ENCODE results near the gene HOXD13. TPM values are rescaled to one million over a fixed set of nuclear protein-coding genes. Genes with fewer than 3 reads are reported as not detected.

HOXD13 gene
- polyA plus RNA-seq, 2 of the 4 experiments (the other 2 are of a cell fraction): 0.13 to 0.35 TPM

DNA sequence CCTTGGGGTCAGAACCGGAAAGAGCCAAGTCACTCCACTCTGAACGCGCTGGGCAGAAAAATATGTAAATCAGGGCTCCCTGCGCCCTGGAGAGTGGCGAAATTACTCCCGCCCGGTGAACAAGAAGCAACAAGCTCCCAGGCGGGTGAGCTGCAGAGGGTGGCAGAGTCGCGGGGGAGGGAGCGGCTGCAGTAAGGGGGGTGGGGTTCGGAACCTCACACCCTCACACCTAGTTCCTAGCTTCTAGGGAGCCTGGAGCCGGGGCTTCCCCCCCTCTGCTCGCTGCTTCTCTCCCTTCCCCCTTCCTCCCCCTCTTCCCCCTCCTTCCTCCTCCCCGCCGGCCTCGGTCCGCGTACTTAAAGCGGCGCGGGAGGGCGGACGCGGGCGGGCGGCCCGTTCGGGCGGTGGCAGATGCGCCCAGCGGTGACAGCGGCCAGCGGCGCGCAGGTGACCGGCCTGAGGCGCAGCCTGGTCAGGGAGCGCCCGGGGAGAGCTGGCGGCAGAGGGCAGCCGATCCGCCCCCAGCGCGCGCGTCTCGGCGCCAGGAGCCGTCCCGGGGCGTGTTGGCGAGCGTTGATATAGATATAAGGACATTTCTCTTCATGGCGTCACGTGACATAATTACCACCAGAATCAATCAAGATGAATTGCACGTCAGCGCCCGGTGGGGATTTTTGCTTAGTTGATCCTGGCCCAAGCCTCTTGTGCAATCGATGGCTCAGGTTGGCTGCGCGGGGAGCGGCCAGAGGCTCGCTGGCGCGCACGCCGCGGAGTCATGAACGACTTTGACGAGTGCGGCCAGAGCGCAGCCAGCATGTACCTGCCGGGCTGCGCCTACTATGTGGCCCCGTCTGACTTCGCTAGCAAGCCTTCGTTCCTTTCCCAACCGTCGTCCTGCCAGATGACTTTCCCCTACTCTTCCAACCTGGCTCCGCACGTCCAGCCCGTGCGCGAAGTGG is 14.3 kb downstream of the HOXD13 start, which contains the start of gene HOXD11 (continued):
- TF ChIP-seq JUN (IDR thresholded peaks at IDR 0.05) (peak in 1 of 2 experiments; percentile 17; a peak in 1 of 5 replicates), CEBPB (IDR thresholded peaks at IDR 0.05) (peak; percentile 87 to 94), CBX8 (IDR thresholded peaks at IDR 0.05) (no peak), RNF2 (IDR thresholded peaks at IDR 0.05; ENCODE audit: borderline replicate concordance, low read depth) (peak; percentile 89; the same call in 1 of the 2 replicates), KDM1A (IDR thresholded peaks at IDR 0.05; ENCODE audit: low read depth) (no peak)
- TF ChIP-seq, protein P1, sequence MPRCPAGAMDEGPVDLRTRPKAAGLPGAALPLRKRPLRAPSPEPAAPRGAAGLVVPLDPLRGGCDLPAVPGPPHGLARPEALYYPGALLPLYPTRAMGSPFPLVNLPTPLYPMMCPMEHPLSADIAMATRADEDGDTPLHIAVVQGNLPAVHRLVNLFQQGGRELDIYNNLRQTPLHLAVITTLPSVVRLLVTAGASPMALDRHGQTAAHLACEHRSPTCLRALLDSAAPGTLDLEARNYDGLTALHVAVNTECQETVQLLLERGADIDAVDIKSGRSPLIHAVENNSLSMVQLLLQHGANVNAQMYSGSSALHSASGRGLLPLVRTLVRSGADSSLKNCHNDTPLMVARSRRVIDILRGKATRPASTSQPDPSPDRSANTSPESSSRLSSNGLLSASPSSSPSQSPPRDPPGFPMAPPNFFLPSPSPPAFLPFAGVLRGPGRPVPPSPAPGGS (IDR thresholded peaks at IDR 0.05): no peak
- TF ChIP-seq, protein P2, sequence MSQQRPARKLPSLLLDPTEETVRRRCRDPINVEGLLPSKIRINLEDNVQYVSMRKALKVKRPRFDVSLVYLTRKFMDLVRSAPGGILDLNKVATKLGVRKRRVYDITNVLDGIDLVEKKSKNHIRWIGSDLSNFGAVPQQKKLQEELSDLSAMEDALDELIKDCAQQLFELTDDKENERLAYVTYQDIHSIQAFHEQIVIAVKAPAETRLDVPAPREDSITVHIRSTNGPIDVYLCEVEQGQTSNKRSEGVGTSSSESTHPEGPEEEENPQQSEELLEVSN (IDR thresholded peaks at IDR 0.05; ENCODE audit: borderline replicate concordance, low read depth): no peak; the same call in 1 of the 2 replicates

DNA sequence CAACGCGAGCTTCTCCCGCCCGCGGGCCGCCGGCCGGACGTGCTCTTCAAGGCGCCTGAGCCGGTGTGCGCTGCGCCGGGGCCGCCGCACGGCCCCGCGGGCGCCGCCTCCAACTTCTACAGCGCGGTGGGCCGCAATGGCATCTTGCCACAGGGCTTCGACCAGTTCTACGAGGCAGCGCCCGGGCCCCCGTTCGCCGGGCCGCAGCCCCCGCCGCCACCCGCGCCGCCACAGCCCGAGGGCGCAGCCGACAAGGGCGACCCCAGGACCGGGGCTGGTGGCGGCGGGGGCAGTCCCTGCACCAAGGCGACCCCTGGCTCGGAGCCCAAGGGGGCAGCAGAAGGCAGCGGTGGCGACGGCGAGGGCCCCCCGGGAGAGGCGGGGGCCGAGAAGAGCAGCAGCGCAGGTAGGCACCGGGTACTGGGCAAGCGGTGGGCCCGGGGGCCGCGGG is 15.2 kb downstream of the HOXD13 start:
- 0 out of 6 replicates have a peak, but pooled peaks of 1 of the 2 experiments have one; percentile 14 for ATAC-seq
- TF ChIP-seq TFCP2L1 (CRISPR knock-in tag; IDR thresholded peaks at IDR 0.05): no peak
- no peak for TF ChIP-seq HDAC2 (IDR thresholded peaks at IDR 0.05)
- TF ChIP-seq, protein P3, sequence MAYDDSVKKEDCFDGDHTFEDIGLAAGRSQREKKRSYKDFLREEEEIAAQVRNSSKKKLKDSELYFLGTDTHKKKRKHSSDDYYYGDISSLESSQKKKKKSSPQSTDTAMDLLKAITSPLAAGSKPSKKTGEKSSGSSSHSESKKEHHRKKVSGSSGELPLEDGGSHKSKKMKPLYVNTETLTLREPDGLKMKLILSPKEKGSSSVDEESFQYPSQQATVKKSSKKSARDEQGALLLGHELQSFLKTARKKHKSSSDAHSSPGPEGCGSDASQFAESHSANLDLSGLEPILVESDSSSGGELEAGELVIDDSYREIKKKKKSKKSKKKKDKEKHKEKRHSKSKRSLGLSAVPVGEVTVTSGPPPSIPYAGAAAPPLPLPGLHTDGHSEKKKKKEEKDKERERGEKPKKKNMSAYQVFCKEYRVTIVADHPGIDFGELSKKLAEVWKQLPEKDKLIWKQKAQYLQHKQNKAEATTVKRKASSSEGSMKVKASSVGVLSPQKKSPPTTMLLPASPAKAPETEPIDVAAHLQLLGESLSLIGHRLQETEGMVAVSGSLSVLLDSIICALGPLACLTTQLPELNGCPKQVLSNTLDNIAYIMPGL (CRISPR knock-in tag; IDR thresholded peaks at IDR 0.05; ENCODE audit: borderline replicate concordance): no peak
- no peak for TF ChIP-seq RARB (CRISPR knock-in tag; IDR thresholded peaks at IDR 0.05)
- TF ChIP-seq ESRRA (IDR thresholded peaks at IDR 0.05; ENCODE audit: borderline replicate concordance, low read length): no peak
- TF ChIP-seq, protein P4, sequence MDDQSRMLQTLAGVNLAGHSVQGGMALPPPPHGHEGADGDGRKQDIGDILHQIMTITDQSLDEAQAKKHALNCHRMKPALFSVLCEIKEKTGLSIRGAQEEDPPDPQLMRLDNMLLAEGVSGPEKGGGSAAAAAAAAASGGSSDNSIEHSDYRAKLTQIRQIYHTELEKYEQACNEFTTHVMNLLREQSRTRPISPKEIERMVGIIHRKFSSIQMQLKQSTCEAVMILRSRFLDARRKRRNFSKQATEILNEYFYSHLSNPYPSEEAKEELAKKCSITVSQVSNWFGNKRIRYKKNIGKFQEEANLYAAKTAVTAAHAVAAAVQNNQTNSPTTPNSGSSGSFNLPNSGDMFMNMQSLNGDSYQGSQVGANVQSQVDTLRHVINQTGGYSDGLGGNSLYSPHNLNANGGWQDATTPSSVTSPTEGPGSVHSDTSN (IDR thresholded peaks at IDR 0.05): no peak
- TF ChIP-seq HOXB5 (CRISPR knock-in tag; IDR thresholded peaks at IDR 0.05): no peak
- FAIRE-seq: no peak
- Histone ChIP-seq H3K27ac (peak overlapping the region in 1 of 2 experiments; percentile 90; a peak in 3 of 6 replicates), H3K9me3 (no peaks in the 10 kb centered on the region), H3K4me1 (peaks cover 30% of the 10 kb centered on the region), H3K4me2 (peak overlapping the region; percentile 97), H3K4me3 (peak overlapping the region; percentile 66)
- ChIA-PET POLR2A (no interaction called here), CTCF (interaction anchor here (1.3 to 2.0 kb wide), 3 partner anchors 11 to 28 kb away, joined by 3 to 11 read pairs (median 5); no protein-coding TSS in a partner anchor)
- WGBS (ENCODE audit: missing lambda C conversion rate): no CpG with 5 or more reads among the region's 59 CpGs
- DNase-seq (ENCODE audit: low read depth in 1 of 2, low spot score in 1 of 2): no peak

DNA sequence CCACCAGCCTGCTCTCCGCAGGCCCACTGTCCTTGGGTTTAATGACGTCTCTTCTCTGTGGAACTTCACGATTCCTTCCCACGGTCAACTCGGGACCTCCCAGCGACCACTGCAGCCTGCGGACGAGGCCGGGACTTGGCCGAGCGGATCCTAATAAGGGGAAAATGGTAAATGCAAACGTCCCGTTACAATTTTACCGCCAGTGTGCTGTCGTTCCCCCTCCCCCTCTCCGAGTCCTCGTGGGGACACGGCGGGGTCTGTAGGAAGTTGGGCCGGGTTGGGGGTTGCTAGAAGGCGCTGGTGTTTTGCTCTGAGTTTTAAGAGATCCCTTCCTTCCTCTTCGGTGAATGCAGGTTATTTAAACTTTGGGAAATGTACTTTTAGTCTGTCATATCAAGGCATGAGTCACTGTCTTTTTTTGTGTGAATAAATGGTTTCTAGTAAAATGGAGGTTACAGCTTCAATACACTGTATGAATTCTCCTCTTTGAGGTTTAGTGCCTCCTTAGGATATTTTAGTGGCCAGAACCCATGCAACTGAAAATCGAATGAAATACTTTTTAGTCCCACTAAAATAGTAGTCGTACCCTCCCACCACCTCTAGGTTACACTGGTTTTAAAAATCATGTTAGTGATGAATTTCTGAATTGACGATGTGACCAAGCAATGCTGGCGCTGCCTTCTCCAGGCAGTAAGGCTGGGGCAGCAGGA is 16.8 kb downstream of the HOXD13 start:
- 91% methylated on average over 26 of the region's 26 CpGs for WGBS (ENCODE audit: missing lambda C conversion rate)
- H3K27ac ChIP-seq: no peak overlapping the region
- ChIA-PET POLR2A (no interaction called here), CTCF (interaction anchor here (0.8 to 3.4 kb wide), 7 partner anchors 12 to 547 kb away, joined by 3 to 18 read pairs (median 5); partner anchors contain the start of gene HOXD9)
- ATAC-seq: no peak
- H3K4me3 ChIP-seq: no peak overlapping the region
- peaks cover 21% of the 10 kb centered on the region for H3K4me1 ChIP-seq
- no peak for DNase-seq (ENCODE audit: low read depth in 1 of 2, low spot score in 1 of 2)
- no peak overlapping the region for H3K4me2 ChIP-seq
- no peak for FAIRE-seq
- no peaks in the 10 kb centered on the region for H3K9me3 ChIP-seq
- no peak for TF ChIP-seq CEBPB (IDR thresholded peaks at IDR 0.05)
- TF ChIP-seq, protein P5, sequence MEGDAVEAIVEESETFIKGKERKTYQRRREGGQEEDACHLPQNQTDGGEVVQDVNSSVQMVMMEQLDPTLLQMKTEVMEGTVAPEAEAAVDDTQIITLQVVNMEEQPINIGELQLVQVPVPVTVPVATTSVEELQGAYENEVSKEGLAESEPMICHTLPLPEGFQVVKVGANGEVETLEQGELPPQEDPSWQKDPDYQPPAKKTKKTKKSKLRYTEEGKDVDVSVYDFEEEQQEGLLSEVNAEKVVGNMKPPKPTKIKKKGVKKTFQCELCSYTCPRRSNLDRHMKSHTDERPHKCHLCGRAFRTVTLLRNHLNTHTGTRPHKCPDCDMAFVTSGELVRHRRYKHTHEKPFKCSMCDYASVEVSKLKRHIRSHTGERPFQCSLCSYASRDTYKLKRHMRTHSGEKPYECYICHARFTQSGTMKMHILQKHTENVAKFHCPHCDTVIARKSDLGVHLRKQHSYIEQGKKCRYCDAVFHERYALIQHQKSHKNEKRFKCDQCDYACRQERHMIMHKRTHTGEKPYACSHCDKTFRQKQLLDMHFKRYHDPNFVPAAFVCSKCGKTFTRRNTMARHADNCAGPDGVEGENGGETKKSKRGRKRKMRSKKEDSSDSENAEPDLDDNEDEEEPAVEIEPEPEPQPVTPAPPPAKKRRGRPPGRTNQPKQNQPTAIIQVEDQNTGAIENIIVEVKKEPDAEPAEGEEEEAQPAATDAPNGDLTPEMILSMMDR (IDR thresholded peaks at IDR 0.05): no peak
- TF ChIP-seq, protein P3 (CRISPR knock-in tag; IDR thresholded peaks at IDR 0.05; ENCODE audit: borderline replicate concordance): no peak
- TF ChIP-seq SREBF2 (IDR thresholded peaks at IDR 0.05): no peak
- no peak for TF ChIP-seq POLR2AphosphoS2 (conservative IDR thresholded peaks at IDR 0.05; ENCODE audit: low read length)
- TF ChIP-seq MAZ (IDR thresholded peaks at IDR 0.05; ENCODE audit: borderline replicate concordance, low read depth, low read length): no peak
- no peak for TF ChIP-seq FOSB (CRISPR knock-in tag; IDR thresholded peaks at IDR 0.05)
- TF ChIP-seq SMC3 (IDR thresholded peaks at IDR 0.05): no peak
- TF ChIP-seq ZSCAN20 (CRISPR knock-in tag; IDR thresholded peaks at IDR 0.05): no peak
- no peak for TF ChIP-seq CBX8 (IDR thresholded peaks at IDR 0.05)
- TF ChIP-seq BHLHE40 (IDR thresholded peaks at IDR 0.05; ENCODE audit: low read depth, low read length): no peak
- no peak for TF ChIP-seq TP53 (CRISPR knock-in tag; IDR thresholded peaks at IDR 0.05)

All from A549 (cell line).